GM12801 (cell line): ENCODE results near the gene IL1R1.

ENCODE experiments used
- CTCF ChIP-seq: IDR thresholded peaks from one replicate; pipeline ENCODE4 v1.5.1; 2011; ENCODE audit warnings: control low read depth; ENCODE audit not compliant: insufficient read length; ENCODE audit errors: extremely low read depth

IL1R1 gene

GRCh38 chr2:102141970-102142828 is at the start of gene IL1R1:
IL1R1 (plus strand) TSS chr2:102142746; CDS start chr2:102157725, 14,979 bp downstream.
- TF ChIP-seq CTCF, result no peak

GRCh38 chr2:102093662-102094061 is 48.9 kb upstream of the IL1R1 start:
- no peak for TF ChIP-seq CTCF

GRCh38 chr2:102094917-102095316 is 47.6 kb upstream of the IL1R1 start:
- TF ChIP-seq CTCF, result no peak

GRCh38 chr2:102096103-102096502 is 46.4 kb upstream of the IL1R1 start:
- no peak for TF ChIP-seq CTCF

GRCh38 chr2:102098756-102099155 is 43.8 kb upstream of the IL1R1 start:
- TF ChIP-seq CTCF, result no peak

- TF ChIP-seq CTCF, result no peak
Measured at GRCh38 chr2:102099536-102100298, 42.8 kb upstream of the IL1R1 start.

DNA sequence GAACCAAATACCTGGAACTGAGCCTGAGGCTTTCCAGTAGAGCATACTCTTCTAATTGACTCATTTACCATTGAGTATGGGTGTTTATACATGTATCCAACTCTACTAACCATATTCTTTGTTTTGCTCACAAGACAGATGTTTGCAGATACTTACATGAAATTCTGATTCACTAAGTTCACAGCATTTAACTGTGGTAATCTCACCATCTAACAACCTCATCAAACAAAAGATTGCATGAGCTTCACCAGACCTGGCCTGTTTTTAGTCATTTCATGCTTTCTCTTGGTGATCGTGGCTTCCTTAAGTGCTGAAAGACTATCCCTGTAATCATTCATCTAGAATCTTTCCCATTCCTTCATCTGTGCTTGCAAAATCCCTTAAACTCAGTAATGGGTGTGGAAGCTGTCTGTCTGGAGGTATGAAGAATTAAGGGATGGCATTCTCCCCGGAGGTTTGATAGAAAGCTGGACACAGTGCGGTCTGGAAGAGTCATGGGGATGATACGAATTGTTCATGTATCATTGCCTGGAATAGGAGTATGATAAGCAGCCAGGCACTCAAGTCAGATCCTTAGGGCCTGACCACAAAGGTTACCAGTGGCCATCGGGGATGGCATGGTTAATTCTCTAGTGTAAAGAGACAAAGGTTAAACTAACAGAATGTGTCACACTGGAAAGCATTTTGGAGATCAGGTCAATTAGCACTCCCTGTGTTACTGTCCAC is 42.0 kb upstream of the IL1R1 start:
- no peak for TF ChIP-seq CTCF
